GM12864 (cell line): ENCODE measurements around the gene GID4.

Experiments used
- DNase-seq: peaks from one replicate; pipeline ENCODE4 v3.0.0-alpha.2; 2011; ENCODE audit warnings: low read depth
- H3K4me3 ChIP-seq: 2 replicates; pipeline ENCODE4 v1.5.1; 2011; ENCODE audit warnings: mild to moderate bottlenecking, low read depth, low read length, control low read depth
- TF ChIP-seq, protein P1 (sequence below): IDR thresholded peaks from 2 replicates; pipeline ENCODE4 v1.5.1; 2011; ENCODE audit warnings: low read depth, mild to moderate bottlenecking, moderate library complexity, low read length, control low read depth, inconsistent platforms; ENCODE audit errors: missing control alignments

The GID4 gene

DNA sequence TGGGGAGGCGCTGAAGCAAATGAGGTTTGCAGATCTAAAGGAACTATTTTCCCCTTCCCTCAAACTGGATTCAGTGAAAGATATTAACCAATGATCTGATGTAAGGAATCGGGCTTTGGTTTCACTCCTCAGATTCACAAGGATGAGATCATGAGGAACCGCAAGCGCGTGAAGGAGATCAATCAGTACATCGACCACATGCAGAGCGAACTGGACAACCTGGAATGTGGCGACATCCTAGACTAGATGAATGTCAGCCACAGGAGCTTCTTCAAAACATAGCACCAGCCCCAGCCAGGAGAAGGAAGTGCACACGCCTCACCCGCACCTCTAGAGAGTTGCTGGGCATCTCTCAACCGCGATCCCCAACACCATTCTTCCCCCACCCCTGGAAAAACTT, 22.8 kb upstream of the GID4 start:
- H3K4me3 ChIP-seq = no peak overlapping the region
- TF ChIP-seq, protein P1, sequence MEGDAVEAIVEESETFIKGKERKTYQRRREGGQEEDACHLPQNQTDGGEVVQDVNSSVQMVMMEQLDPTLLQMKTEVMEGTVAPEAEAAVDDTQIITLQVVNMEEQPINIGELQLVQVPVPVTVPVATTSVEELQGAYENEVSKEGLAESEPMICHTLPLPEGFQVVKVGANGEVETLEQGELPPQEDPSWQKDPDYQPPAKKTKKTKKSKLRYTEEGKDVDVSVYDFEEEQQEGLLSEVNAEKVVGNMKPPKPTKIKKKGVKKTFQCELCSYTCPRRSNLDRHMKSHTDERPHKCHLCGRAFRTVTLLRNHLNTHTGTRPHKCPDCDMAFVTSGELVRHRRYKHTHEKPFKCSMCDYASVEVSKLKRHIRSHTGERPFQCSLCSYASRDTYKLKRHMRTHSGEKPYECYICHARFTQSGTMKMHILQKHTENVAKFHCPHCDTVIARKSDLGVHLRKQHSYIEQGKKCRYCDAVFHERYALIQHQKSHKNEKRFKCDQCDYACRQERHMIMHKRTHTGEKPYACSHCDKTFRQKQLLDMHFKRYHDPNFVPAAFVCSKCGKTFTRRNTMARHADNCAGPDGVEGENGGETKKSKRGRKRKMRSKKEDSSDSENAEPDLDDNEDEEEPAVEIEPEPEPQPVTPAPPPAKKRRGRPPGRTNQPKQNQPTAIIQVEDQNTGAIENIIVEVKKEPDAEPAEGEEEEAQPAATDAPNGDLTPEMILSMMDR = no peak
- DNase-seq = no peak

DNA sequence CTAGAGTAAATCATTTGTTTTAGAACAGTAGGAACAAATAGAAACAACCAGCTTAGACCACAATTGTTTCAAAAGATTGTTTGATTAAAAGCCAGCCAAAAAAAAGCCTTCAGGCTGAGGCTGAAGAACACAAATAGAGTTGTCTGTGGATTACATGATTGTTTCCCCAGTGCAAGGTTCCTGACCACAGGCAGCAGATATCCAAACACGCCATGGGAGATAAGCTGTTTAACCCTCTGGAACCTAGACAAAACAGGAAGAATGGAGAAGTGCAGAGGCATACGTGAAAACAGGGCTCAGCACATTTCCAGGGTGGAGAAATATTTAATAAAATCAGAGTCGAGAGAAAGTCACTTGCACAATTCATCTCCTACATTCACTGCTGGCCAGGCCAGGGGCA, 21.2 kb upstream of the GID4 start:
- H3K4me3 ChIP-seq = no peak overlapping the region
- DNase-seq = no peak
- TF ChIP-seq, protein P1 = no peak

DNA sequence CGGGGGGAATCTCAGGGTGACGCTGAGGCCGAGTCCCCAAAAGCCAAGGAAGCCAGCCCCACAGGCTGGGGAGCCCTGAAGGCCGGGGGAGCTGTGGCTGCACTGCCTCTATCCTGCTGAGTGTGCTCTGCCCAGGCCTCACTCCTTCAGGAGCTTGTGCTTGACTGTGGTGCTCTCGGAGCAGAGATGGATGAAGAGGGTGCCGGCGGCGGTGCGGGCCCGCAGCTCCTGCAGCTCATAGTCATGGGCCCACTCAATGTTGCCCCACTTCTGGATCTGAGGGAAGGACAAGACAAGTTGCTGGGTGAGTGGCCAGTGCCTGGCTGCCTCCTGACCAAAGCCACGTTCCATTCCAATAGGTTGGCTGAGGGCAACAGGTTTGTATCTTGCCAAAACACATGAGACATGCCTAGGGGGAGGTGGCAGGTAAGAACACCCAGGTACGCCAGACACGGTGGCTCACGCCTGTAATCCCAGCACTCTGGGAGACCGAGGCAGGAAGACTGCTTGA, 20.7 kb upstream of the GID4 start:
- DNase-seq = no peak
- TF ChIP-seq, protein P1 = no peak
- no peak overlapping the region for H3K4me3 ChIP-seq

DNA sequence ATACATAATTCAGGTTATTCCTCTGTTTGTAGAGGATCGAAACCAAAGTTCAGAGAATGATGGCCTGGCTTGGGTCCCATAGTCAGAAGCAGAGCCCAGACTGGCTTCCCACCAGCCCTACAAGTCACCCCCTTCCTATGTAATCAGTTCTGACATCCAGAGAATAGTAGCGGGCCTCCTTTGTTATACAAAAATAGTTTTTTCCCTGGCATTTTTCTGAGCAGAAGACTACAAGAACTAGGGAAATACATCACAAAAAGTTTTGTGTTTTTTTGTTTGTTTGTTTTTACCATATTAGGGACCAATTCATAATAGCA, 19.4 kb upstream of the GID4 start:
- no peak for DNase-seq
- TF ChIP-seq, protein P1 = no peak
- H3K4me3 ChIP-seq = no peak overlapping the region

DNA sequence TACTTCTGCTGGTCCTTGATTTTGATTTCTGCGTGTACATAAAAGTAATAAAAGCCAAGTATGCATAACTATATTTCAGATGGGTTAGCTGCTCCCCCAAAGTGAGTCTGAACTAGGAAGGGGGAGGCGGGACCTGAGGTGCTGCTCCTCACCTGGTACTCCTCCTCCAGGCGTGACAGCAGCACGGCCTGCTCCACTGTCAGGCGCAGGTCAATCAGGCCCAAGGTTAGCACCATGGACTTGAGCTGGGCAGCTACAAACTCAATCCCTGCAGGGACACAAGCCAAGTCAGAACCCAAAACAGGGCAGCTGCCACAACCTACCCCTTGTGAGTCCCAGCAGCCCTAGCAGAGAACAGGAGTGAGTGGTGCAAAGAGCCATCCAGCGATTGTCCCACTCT, 18.2 kb upstream of the GID4 start:
- no peak for DNase-seq
- TF ChIP-seq, protein P1 = no peak
- no peak overlapping the region for H3K4me3 ChIP-seq

DNA sequence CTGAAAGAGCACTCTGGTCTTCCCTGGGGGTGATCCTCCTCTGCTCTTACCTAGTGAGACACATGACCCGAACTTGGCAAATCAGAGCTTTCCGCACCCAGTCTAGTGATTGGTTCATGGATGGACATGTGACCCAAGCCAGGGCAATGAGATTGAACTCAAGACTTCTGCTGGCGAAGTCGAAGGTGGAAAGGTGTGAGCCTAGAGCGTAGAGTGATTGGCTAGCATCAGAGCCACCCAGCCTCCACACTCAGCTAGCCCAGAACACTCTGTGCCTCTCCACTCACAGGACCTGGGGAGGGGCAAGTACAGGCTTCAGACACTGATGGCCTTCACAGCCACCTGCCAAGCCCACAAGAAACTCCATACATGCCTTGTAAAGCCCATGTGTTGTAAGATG, 17.8 kb upstream of the GID4 start:
- no peak for DNase-seq
- TF ChIP-seq, protein P1 = no peak
- H3K4me3 ChIP-seq = no peak overlapping the region

DNA sequence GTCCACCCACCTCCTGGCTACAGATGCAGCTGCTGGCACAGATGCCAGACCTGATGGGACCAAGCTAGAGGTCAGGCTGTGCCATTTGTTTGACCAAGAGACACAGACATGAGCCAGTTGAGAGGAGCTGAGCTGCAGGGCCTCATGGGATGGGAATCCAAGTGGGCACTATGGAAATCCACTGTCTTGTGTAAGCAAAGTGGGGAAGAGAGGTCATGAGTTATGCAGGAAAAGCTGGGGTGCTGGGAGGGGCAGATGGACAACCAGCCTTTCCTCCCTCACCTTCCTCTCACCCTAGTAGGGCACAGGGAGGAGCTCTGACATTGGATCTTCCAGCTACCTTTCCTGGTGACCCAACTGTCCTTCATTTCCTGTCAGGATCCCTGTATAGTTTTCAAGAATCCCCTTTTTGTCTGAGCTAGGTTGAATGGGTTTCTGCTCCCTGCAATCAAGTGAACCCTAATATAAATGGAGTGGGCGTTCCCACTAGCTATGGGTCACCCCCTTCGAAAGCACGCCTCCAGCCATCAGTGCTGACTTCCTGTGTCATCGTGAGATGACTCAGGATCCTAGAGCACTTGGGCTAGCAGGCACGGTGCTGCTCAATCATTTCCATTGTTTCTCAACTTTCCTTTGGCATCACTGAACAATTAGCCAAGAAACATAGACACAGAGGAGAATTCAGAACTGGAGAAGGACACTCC, 13.8 kb upstream of the GID4 start:
- no peak for DNase-seq

More for the DNA sequence above, 13.8 kb upstream of the GID4 start:
- H3K4me3 ChIP-seq = no peak overlapping the region
- TF ChIP-seq, protein P1 = no peak
